Measurements from ENCODE around the gene SUZ12.
"Not testable (repeated sequence)": the region's sequence is repeated elsewhere in the genome, so short reads cannot be mapped to it uniquely, and the experiment has no call there.

The SUZ12 gene

DNA sequence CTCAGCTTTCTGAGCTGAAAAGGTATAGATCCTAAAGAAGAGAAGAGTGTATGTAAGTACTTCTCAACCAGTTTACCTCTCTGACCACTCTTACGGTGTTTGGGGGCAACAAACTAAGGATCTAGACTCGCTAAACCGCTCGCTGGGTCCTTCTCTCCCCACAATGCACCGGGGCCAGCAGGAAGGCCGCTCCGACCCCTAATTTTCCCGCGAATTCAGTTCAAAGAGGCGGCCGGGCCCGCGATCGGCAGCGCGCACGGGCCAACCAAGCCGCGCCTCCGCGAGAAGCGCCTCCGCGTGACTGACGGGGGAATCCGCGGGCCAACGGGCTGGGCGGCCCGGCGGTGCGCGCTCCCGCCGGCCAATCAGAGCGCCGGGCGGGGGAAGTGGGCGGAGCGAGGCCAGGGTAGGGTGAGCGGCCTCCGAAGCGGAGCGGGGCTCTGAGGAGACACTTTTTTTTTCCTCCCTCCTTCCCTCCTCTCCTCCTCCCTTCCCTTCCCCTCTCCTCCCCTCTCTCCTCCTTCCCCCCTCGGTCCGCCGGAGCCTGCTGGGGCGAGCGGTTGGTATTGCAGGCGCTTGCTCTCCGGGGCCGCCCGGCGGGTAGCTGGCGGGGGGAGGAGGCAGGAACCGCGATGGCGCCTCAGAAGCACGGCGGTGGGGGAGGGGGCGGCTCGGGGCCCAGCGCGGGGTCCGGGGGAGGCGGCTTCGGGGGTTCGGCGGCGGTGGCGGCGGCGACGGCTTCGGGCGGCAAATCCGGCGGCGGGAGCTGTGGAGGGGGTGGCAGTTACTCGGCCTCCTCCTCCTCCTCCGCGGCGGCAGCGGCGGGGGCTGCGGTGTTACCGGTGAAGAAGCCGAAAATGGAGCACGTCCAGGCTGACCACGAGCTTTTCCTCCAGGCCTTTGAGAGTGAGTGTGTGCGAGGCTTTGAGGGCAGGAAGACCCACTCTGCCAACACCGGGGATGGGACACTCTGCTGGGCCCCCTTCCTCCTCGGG is at the start of gene SUZ12:
SUZ12 (plus strand) TSS at position 393 of the 995 bp plus-strand sequence; CDS start at position 633, 240 bp downstream.
- DNase-seq (ENCODE audit: low read depth in 2 of 2): peak; percentile 70 to 79

DNA sequence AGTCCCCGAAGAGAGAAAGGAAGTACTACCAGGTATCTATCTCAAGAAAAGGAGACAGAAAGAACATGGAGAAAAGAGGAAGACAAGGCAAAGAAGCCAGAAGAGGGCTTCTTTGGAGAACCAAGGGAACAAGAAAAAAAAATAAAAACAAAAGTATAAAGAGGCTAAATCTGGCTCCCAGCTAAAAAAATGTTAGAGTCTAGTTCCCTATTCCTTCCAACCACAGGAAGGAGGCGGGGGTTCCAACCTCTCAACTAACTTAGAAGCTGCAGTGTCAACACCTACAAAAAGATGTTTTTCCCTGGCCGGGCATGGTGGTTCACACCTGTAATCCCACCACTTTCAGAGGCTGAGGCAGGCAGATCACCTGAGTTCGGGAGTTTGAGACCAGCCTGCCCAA is 48.7 kb upstream of the SUZ12 start:
- DNase-seq (ENCODE audit: low read depth in 2 of 2): no peak

DNA sequence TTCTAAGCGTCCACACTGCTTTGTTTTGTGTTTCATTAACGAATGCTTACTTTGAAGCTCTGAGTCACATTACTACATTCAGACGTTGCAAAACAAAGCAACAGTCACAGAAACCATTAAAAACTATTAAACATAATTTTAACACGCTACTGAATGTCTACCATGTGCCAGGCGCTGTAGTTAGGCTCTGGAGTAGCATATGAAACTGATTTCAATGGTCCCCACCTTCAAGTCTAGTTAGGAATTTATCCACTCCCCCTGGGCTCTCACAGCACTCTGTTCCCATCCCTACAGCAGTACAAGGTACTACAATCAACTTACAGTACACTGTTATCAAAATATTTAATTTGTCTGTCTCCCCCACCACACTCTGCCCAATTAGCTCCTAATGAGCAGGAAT is 35.9 kb upstream of the SUZ12 start:
- no peak for DNase-seq (ENCODE audit: low read depth in 2 of 2)

DNA sequence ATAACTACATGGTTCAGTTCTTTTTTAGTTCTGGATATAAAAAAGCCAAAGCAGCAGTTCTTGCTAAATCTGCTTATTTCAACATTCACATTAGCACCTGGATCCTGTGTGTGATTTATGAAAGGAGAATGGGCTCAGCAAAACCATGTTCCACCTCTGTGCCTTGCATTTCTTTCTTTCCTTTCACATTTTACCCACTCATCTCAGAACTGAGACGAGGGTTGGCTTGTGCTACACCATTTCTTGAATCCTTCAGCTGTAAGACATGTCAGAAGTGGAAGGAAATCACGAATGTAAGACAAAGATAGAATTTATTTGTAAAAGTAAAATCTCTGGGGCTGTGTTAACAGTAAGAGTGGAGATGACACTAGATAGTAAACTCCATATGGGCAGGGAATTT is 34.1 kb upstream of the SUZ12 start:
- DNase-seq (ENCODE audit: low read depth in 2 of 2): no peak

DNA sequence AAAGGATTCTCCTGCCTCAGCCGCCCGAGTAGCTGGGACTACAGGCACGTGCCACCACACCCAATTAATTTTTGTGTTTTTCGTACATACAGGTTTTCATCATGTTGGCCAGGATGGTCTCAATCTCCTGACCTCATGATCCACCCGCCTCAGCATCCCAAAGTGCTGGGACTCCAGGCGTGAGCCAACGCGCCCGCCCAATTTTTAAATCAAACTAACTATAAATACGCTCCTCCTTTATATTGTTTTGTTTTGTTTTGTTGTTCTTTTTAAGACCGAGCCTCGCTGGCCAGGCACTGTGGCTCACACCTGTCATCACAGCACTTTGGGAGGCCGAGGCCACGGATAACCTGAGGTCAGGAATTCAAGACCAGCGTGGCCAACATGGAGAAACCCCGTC is 33.4 kb upstream of the SUZ12 start:
- no peak for DNase-seq (ENCODE audit: low read depth in 2 of 2)

DNA sequence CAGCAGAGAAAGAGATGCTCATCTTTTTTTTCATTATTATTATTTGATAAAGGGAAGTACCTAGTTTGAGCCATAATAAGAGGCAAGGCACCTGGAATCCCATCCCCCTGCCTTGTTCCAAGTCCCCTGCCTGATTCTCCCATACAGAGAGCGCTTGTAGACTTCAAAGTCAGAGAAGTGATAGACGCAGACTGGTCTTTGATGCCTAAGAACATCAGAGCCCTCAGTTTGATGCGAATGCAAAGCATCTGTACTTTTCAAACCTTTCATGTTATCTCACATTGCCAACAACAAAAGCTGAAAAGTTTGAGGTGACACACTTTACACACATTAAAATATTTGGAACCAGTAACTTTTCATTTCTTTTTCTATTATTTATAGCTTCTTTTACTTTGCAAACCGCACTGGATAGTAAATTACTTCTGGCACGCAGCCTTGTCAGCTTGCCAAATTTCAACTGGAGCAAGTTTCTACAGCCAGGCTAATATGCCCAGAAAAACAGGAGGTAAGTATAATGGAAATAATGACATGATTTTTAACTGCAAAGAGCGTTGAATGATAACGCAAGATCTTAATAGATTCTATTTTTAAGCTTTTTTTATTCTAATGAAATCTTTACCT is 29.4 kb upstream of the SUZ12 start:
- no peak for DNase-seq (ENCODE audit: low read depth in 2 of 2)

DNA sequence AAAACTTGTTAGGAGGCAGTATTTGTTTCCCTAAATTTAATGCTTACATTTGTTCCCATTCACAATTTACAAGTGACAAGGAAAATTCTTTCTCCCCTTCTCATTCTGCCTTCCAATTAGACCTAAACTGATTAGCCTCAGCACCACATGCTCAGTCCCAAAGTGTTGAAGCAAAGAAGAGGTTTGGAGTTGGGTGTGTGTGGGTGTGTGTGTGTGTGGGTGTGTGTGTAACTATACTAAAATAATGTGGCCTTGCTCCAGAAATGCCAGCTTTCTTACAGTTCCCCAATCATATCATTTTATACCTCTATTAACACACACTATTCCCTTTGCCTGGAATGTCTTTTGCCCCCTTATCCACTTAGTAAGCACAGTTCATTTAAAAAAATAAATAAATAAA is 28.4 kb upstream of the SUZ12 start:
- no peak for DNase-seq (ENCODE audit: low read depth in 2 of 2)

DNA sequence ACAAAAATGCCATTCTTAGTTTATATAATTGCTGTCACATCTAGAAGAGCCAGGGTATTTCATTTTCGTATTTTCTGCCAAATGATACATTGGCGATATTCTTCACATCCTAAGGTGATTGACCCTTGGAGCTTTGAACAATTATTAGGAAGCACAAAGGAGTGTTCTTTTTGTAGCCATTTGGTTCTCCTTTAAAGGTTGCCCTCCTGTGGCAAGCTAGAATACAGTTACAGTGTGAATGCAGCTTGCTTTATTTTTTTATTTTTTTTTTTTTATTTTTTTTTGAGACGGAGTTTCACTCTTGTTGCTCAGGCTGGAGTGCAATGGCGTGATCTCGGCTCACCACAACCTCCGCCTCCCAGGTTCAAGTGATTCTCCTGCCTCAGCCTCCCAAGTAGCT is 24.1 kb upstream of the SUZ12 start:
- DNase-seq (ENCODE audit: low read depth in 2 of 2): not testable (repeated sequence)

DNA sequence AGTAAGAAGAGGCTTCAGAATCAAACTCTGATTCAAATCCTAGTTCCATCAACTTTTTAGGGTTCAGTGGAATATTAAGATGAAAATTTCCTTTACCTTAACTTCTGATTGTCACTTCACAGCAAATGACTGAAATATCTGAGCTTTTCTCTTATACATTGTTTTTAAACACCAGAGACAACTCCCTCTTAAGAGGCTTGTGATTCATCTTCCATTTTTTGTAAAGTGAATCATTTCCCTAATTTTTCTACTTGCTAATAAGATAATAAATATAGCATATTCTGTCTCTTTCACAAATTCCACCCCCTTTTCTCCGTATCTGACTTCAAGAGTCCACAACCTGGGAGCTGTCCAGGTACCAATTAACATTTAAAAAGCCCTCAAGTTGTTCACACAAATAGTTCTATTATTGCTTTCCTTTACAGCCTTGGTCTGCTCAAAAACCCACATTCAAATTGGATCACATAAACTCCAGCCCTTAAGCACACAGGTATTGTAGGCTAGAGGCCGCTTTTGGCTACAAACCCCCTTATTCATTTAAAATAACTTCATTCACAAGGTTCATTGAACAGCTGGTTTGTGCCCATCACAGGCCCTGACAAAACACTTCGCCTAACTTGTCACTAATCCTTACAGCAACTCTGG is 21.2 kb upstream of the SUZ12 start:
- no peak for DNase-seq (ENCODE audit: low read depth in 2 of 2)

DNA sequence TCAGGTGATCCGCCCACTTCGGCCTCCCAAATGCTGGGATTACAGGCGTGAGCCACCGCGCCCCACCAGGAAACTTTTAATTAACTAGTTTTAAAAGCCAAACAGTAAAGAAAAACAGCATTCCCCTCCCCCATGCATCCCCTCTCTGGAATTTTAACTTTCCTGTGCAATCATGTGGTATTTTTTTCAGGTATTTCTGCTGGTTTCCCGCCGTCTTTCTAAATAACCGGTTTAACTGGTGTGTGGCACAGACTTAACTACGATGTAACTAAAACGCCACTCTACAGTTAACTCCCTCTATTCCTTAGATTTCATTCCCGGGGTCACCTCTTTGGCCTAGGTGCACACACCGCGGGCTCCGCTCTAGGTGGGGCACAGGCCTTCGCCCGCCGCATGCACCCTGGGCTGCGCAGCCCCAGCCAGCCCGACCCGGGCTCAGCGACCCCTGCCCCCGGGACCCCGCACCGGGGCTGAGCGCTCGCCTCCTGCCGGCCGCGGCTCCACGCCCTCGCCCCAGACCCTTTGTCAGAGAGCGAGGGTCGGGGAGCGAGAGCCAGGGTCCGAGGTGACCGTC is 20.2 kb upstream of the SUZ12 start:
- no peak for DNase-seq (ENCODE audit: low read depth in 2 of 2)

DNA sequence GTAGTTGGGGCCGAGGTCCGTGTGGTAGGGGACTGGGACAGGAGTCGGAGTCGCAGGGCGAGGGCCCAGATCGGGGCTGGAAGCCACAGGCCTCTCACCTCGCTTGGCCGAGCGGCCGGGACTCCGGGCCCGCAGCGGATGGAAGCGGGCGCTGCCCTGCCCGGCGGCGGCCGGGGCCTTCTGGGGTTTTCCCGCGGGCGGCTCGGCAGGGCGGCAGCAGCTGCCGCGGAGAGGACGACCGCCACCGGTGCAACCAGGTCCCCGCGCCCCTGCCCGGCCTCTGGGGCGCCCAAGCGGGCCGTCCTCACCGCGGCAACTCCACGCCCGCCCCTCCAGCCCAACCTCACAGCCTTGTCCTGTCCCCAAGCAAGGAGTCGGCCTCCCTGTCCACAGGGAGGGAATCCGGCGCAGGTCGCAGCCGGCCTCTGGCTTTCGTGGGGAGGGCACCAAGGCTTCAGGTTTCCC is 19.7 kb upstream of the SUZ12 start:
- no peak for DNase-seq (ENCODE audit: low read depth in 2 of 2)

DNA sequence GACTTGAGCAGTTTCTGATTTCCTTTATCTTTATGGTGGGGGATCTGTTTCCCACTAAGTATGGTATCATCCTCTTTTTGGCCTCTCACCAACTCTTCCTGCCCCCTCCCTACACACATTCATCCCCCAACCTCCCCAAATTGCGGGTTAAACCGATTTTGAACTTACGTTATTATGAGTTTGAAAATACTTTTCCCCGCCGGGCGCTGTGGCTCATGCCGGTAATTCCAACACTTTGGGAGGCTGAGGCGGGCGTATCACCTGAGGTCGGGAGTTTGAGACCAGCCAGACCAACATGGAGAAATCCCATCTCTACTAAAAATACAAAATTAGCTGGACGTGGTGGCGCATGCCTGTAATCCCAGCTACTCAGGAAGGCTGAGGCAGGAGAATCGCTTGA is 19.1 kb upstream of the SUZ12 start:
- not testable (repeated sequence) for DNase-seq (ENCODE audit: low read depth in 2 of 2)

DNA sequence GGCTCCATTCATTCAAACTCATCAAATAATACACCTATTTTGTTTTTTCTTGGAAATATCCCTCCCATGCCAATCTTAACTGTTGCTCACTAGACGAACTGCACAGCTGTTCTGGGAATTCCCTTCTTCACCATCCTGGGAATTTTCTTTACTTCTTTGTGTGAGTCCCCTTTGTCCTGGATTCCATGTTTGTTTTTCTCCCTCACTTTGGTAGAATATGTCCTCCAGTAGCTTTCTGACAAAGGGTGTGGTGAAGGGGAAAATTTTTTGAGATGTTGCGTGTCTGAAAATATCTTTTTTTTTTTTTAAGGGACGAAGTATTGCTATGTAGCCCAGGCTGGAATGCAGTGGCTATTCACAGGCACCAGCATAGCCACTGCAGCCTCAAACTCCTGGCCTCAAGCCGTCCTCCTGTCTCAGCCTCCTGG is 18.1 kb upstream of the SUZ12 start:
- DNase-seq (ENCODE audit: low read depth in 2 of 2): no peak

DNA sequence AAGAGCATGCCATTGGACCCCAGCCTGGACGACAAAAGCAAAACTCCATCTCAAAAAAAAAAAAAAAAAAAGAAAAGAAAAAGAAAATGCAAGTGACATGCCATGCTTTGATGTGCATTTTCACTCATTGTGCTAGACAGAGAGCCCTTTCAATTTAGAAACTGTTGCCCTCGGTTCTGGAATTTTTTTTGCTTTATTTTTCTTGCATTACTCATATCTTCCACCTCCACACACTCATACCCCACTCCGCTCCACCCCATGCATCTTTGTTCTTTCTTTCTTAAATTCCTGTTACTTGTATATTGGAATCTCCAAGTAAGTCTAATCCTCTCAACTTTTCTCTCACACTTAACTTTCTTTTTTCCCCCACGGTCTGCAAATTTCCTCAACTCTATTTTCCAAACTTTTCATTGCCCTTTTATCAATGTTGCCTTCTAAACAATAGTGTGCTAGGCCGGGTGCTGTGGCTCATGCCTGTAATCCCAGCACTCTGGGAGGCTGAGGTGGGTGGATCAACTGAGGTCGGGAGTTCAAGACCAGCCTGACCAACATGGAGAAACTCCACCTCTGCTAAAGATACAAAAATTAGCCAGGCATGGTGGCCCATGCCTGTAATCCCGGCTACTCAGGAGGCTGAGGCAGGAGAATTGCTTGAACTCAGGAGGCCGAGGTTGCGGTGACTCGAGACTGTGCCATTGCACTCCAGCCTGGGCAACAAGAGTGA is 16.8 kb upstream of the SUZ12 start:
- DNase-seq (ENCODE audit: low read depth in 2 of 2): no peak

DNA sequence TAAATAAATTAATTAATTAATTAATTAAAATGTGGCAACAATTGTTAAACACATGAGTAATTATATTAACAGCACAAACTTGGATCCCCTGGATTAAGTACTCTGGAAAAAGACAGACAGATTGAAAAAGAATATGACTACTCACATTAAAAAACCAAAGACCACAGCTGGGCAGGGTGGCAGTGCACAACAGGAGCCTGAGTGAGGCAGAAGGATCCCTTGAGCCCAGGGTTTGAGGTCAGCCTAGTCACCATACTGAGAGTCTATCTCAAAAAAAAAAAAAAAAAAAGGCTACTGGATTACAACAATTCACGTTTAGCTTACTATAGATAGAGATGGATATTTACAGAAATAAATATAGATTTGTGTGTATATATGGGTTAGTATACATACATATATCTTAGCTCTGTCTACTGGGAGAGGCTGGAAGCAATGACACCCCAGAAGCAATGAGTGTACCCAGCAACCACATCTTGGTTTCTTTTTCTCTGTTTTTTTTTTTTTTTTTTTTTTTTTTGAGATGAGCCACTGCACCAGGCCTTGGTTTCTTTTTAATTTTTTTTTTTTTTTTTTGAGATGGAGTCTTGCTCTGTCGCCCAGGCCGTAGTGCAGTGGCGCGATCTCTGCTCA is 10.6 kb upstream of the SUZ12 start:
- no peak for DNase-seq (ENCODE audit: low read depth in 2 of 2)

DNA sequence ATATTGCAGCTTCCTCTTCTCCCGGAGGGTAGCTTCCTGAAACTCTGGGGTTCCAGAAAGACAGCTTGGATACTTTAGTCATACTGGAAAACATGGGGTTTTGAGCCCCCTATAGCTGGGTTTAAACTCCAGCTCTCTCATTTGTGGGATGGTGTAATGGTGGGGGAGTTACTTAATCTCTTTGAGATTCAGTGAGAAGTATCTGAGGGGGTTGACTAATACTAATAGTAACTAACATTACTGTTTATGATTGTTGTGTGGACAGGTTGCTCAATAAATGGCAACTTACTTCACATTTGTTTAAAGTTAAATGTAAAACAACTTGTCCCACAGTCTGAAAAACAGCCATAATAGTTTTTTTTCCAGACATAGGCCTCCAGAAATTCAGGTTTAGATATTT is 5.1 kb upstream of the SUZ12 start:
- no peak for DNase-seq (ENCODE audit: low read depth in 2 of 2)

DNA sequence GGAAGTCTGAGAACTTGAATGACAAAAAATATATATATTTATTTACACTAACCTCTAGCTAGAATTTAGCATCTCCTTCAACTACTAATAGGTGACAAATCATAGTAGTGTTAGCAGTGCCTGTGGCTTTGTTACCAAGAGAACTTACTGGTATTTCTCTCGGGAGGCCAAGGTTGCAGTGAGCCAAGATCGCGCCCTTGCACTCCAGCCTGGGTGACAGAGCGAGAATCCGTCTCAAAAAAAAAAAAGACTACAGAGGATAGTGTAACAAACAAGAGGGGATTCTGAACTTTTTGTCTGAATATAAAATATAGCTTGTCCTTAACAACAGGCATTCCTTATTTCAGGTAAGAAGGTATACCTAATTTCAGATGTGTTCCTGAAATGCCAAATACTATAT is 1.3 kb upstream of the SUZ12 start:
- DNase-seq (ENCODE audit: low read depth in 2 of 2): no peak

DNA sequence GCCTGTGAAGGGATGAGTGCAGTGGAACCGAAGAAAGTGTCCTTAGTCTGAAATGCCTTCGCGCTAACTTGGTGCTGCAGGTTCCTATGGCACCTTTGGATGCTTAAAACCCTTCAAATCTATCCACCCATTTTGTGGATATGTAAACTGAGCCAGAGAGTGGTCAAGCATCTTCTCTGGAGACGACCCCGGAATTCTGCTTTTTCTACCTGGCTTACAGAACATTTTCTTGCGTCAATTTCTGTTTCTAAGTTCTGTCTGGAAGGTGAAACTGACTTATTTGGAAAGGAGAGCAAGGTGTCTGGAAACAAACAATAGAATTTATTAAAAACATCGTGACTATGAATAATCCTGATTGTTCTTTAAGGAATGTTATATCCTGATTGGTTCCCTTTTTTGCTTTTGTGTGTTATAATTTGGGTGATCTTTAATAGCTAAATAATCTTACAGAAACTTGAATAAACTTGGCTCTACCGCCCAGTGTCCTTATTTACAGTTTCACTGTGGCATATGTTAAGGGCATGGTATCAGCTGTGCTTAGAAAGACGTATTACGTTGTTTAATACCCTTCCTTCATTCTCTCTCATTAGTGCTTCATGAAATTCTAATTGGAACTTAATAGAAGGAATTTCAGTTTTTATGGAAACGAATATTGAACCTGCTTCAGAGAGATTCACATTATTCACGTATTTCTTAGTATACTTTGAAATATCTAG is 1.3 kb downstream of the SUZ12 start:
- DNase-seq (ENCODE audit: low read depth in 2 of 2): not testable (repeated sequence)

DNA sequence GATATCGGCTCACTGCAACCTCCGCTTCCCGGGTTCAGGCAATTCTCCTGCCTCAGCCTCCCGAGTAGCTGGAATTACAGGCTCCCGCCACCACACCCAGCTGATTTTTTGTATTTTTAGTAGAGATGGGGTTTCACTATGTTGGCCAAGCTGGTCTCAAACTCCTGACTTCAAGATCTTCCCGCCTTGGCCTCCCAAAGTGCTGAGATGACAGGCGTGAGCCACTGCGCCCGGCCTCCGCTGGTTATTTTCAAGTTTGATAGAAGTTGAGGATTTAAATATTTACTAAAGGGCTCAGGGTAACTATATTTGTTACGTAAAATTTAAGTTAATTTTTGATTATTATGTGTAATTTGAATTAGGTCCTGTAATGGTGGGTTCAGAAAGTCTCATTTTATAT is 5.1 kb downstream of the SUZ12 start:
- not testable (repeated sequence) for DNase-seq (ENCODE audit: low read depth in 2 of 2)

DNA sequence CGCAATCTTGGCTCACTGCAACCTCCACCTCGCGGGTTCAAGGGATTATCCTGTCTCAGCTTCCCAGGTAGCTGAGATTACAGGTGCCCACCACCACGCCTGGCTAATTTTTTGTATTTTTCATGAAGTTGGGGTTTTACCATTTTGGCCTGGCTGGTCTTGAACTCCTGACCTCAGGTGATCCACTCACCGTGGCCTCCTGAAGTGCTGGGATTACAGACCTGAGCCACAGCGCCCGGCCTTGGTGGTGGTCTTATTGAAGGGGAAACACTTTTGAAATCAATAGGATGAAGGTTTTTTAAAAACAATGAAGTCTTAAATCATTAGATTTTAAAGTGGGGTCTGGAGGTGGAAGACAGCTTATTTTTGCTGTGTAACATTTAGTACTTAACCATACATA is 5.6 kb downstream of the SUZ12 start:
- DNase-seq (ENCODE audit: low read depth in 2 of 2): not testable (repeated sequence)

Measured in stimulated activated CD4-positive, alpha-beta T cell treated with anti-CD3 and anti-CD28 coated beads, Interleukin-12 subunit alpha, Interleukin-12 subunit beta, amount 100 ng/mL, for 24 hours (primary cell).